HG03135 (cell line): ENCODE results near the gene GSTO1.

Experiments
- ATAC-seq: cut with Tn5 transposase; IDR thresholded peaks from one replicate; pipeline ENCODE4 v1.9.1; 2021; ENCODE audit warnings: mild to moderate bottlenecking, moderate library complexity; ENCODE audit not compliant: unreplicated experiment

GSTO1 gene

DNA sequence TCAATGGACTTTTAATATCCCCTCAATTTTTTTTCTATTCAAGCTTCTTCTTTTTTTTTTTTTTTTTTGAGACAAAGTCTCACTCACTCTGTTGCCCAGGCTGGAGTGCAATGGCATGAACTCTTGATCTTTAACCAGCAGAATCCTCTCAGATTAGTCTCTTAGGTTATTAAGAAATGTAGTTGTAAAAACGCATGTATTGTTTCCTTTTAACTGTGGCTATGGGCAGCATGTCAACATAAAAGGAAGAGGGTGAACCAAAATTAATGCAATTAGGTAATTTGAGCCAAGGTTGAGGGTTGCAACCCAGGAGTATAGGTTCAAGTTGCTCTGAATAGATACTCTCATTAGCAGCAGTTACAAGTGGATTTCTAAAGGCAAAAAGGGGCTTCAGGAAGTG, 4.3 kb upstream of the GSTO1 start:
- ATAC-seq, result no peak

DNA sequence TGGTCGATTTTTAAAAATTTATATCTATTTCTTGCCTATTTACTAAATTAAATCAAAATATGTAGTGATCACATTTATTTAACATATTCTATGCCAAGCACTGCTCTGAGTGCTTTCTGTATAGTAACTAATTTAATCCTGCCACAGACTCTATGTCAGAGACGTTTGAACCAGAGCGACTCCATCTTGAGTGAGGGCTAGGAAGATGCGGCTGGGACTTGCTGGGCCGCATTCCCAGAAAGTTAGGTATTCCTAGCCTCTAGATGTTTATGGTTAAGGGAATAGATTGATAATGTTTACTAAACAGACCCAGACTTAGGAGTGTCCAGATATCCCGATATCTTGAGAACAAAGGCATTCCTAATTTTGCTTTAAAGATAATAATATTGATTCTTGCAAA, 3.2 kb upstream of the GSTO1 start:
- ATAC-seq, result no peak

- no peak for ATAC-seq
These were observed 2.3 kb upstream of the GSTO1 start for GRCh38 chr10:104252368-104252767.

DNA sequence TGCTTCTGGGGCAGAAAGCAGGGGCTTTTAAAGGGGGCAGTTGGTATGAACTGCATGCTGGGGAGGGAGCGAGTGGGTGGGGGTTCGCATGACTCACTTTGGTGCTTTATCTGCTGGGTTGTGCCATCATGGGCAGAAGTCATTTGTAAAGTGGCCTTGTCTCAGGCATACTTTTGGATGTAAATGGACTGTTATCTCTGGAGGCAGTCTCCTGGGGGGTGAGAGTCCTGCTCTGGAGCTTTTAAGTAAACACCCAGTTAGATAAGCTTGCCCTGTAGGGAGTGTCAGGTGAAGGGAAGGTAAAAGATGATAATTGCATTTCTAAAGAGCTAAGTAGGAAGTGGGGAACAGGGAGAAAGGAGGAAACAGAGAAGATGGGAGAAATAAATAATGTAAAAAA, 1.6 kb upstream of the GSTO1 start:
- no peak for ATAC-seq

GRCh38 chr10:104253606-104254410, 884 bp upstream of the GSTO1 start:
- ATAC-seq, result no peak

GRCh38 chr10:104255311-104255981, 754 bp downstream of the GSTO1 start:
- ATAC-seq, result peak; percentile 31

DNA sequence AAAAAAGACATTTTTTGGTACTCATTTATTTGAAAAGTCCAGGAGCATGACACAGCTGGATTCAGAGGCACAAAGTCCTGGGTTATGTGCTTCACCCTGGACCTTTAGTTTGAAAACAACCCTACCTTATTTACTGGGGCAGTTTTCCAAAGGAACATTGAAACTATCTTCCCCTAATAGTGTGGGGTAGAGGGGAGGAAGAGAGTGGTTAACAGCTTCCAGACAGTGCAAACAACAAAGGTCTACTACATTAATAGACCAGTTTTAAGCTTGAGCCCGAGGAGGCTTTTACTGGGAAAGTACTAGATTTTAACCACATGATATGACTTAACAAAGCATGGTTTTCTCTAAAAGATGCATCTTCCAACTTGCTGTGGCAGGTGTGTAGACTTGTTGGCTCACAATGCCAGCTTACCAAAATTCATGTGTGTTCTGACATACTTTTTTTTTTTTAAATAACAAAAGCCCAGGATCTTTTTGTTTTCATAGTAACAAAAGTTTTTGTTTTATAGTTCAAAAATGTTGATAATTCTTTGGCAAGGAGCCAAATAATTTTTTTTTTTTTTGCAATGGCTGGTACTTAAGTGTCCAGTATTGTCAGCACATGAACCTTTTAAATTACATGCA, 1.8 kb downstream of the GSTO1 start:
- no peak for ATAC-seq

DNA sequence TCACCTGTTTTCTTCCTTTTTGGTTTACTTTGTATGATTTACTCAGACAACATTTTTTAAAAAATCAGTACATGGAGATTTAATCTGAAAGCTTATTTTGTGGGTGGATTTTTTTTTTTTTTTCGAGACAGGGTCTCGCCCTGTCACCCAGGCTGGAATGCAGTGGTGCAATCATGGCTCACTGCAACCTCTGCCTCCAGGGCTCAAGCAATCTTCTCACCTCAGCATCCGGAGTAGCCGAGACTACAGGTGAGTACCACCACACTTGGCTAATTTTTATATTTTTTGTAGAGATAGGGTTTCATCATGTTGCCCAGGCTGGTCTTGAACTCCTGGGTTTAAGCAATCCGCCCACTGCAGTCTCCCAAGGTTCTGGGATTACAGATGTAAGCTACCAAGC, 2.5 kb downstream of the GSTO1 start:
- no peak for ATAC-seq

GRCh38 chr10:104258209-104258608, 3.5 kb downstream of the GSTO1 start:
- ATAC-seq, result no peak

GRCh38 chr10:104259456-104259855, 4.8 kb downstream of the GSTO1 start:
- no peak for ATAC-seq

DNA sequence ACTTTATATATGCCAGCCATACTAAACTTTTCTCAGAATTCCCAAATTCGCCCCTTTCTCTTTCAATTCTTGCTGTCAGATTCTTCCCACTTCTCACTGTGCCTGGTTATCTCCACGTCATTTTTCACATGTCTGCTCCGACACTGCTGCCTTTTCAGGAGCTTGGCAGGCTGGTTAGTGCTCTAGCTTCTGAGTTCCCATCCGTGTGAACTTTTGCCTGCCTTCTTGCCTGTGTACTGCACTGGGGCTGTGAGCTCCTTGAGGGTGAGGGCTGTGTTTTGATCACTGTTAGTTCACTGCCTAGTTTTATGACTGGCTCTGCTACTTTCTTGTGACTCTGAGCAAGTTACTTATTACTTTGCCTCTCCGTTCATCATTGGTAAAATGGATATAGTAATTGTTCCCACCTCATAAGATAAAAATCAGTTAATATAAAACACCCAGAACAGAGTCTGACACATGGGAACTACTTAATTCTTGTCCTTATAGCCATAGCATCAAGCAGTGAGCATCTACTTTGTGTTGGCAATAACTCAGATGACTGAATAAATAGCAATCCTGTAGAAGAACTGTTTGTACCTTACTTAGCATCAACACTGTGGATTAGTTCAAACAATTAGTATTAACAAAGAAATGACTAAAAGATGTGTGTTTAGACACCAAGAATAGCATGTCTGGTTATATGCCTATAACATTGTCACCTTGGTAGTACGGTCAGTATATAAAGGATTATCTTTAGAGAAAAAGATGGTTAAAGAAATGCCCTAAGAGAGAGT, 5.5 kb downstream of the GSTO1 start:
- no peak for ATAC-seq

- ATAC-seq, result no peak
These were observed 6.1 kb downstream of the GSTO1 start for GRCh38 chr10:104260775-104261115.

- no peak for ATAC-seq
These were observed 7.4 kb downstream of the GSTO1 start for GRCh38 chr10:104262055-104262454.

- no peak for ATAC-seq
These were observed 10.1 kb downstream of the GSTO1 start for GRCh38 chr10:104264783-104265182.

DNA sequence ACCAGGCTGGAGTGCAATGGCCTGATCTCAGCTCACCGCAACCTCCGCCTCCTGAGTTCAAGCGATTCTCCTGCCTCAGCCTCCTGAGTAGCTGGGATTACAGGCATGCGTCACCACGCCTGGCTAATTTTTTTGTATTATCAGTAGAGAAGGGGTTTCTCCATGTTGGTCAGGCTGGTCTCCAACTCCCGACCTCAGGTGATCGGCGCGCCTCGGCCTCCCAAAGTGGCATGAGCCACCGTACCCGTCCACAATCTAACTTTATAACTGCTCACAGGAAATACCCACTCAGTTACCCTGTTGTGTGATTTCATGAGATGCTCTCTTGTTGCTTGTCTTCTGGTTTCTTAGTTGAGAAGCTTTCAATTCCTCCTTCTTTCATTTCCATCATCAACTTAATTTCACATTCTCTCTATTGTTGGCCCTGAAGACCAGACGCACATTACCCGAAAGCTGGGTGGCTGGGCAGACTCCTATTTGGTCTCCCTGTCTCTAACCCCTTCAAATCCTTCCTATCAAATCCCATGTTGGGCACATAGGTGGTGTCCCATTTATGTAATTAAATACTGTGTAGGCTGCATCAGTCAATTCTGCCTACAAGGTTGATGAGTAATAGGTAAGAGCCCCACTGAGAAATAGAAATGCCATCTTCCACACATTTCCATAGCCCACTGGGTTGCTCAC, 13.2 kb downstream of the GSTO1 start:
- no peak for ATAC-seq

DNA sequence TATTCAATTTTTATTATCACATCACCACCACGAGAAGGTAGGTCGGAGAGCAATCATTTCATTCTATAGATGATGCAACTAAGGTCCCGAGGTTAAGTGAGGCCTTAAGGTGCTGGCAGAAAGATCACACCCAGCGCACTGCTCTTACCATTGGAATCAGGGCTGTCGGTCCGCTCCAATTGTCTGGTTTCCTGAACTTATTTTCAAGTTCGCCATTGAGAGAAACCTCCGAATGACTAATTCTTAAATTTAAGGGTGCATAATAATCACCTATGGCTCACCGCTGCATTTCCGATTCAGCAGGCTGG, 13.7 kb downstream of the GSTO1 start:
- no peak for ATAC-seq

GRCh38 chr10:104268713-104269645, 14.3 kb downstream of the GSTO1 start, which contains the start of gene GSTO2:
TSS of gene GSTO2 (plus strand) at chr10:104269184. CDS start at chr10:104274916, 5,732 bp downstream.
- peak; percentile 99 for ATAC-seq

DNA sequence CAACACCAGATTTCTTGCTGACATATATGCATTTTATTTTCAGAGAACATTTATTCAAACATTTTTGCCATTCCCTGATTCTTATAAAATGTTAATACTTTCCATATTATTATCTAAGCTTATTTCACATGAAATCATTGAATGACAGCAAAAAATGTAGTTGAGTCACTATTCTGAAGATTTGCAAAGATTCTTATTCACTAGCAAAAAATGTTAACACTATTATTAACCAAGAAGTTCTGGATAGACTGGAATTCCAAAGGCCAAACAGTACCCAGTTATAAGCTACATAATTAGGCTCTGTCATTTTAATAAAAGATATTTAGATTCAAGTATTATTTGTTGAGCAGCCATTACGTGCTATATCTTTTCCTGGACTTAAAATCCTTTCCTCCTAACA, 18.6 kb downstream of the GSTO1 start:
- ATAC-seq, result no peak

GRCh38 chr10:104273899-104274575, 19.3 kb downstream of the GSTO1 start:
- ATAC-seq, result no peak
